BLaER1 (cell line): ENCODE measurements around the gene MFSD2B.
"Not testable (repeated sequence)": the region's sequence is repeated elsewhere in the genome, so short reads cannot be mapped to it uniquely, and the experiment has no call there.

ENCODE experiments used
- H3K27ac ChIP-seq: shearing (Covaris generic); formaldehyde crosslinking; 2 replicates; pipeline ENCODE4 v1.8.1; 2022
- H3K27me3 ChIP-seq: shearing (Covaris generic); formaldehyde crosslinking; 2 replicates; pipeline ENCODE4 v1.8.1; 2022
- H3K36me3 ChIP-seq: shearing (Covaris generic); formaldehyde crosslinking; 2 replicates; pipeline ENCODE4 v1.8.1; 2022
- H3K4me1 ChIP-seq: shearing (Covaris generic); formaldehyde crosslinking; 2 replicates; pipeline ENCODE4 v1.8.1; 2022
- H3K4me2 ChIP-seq: shearing (Covaris generic); formaldehyde crosslinking; 2 replicates; pipeline ENCODE4 v1.8.1; 2022
- H3K4me3 ChIP-seq: shearing (Covaris generic); formaldehyde crosslinking; 2 replicates; pipeline ENCODE4 v1.8.1; 2022
- H3K9ac ChIP-seq: shearing (Covaris generic); formaldehyde crosslinking; 2 replicates; pipeline ENCODE4 v1.8.1; 2022
- H3K9me3 ChIP-seq: shearing (Covaris generic); formaldehyde crosslinking; 2 replicates; pipeline ENCODE4 v1.8.1; 2022
- H4K20me1 ChIP-seq: shearing (Covaris generic); formaldehyde crosslinking; 2 replicates; pipeline ENCODE4 v1.8.1; 2022
- Cebpa-rat ChIP-seq: shearing (Covaris generic); IDR thresholded peaks from 2 replicates; pipeline ENCODE4 v1.8.1; 2022

Gene MFSD2B

DNA sequence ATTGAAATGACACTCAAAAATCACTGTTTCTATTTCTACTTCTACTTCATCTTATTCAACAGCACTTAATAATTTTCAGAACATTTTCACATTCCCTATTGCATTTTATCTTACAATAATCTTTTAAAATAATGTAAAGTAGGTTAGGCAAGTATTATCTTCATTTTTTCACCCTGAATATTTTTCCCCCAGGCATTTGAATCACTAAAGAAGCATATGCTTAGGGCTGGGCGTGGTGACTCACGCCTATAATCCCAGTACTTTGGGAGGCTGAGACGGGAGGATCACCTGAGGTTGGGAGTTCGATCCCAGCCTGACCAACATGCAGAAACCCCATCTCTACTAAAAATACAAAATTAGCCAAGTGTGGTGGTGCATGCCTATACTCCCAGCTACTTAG lies 30.6 kb downstream of the MFSD2B start:
- H3K27ac ChIP-seq, result no peak overlapping the region
- no peak overlapping the region for H3K9ac ChIP-seq
- H3K4me3 ChIP-seq, result no peak overlapping the region
- H3K36me3 ChIP-seq, result peaks cover 36% of the 10 kb centered on the region
- H3K4me2 ChIP-seq, result no peak overlapping the region
- no peaks in the 10 kb centered on the region for H3K27me3 ChIP-seq
- peaks cover 8% of the 10 kb centered on the region for H3K4me1 ChIP-seq
- 0 out of 2 replicates have a peak, but pooled peaks cover 16% of the 10 kb centered on the region for H4K20me1 ChIP-seq
- no peak for TF ChIP-seq Cebpa-rat
- H3K9me3 ChIP-seq, result no peaks in the 10 kb centered on the region

DNA sequence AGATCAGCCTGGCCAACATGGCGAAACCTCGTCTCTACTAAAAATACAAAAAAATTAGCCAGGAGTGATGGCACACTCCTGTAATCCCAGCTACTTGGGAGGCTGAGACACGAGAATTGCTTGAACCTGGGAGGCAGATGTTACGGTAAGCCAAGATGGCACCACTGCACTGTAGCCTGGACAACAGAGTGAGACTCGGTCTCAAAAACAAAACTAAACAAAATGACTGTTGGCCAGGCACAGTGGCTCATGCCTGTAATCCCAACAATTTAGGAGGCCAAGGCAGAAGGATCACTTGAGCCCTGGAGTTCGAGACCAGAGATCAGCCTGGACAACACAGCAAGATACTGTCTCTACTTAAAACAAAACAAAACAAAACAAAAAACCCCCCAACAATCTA lies 33.2 kb downstream of the MFSD2B start:
- H4K20me1 ChIP-seq, H3K27ac ChIP-seq, H3K4me3 ChIP-seq, H3K9me3 ChIP-seq, H3K27me3 ChIP-seq, H3K4me2 ChIP-seq, H3K9ac ChIP-seq: not testable (repeated sequence)
- Histone ChIP-seq H3K36me3 (peaks cover 14% of the 10 kb centered on the region), H3K4me1 (peaks cover 25% of the 10 kb centered on the region)

DNA sequence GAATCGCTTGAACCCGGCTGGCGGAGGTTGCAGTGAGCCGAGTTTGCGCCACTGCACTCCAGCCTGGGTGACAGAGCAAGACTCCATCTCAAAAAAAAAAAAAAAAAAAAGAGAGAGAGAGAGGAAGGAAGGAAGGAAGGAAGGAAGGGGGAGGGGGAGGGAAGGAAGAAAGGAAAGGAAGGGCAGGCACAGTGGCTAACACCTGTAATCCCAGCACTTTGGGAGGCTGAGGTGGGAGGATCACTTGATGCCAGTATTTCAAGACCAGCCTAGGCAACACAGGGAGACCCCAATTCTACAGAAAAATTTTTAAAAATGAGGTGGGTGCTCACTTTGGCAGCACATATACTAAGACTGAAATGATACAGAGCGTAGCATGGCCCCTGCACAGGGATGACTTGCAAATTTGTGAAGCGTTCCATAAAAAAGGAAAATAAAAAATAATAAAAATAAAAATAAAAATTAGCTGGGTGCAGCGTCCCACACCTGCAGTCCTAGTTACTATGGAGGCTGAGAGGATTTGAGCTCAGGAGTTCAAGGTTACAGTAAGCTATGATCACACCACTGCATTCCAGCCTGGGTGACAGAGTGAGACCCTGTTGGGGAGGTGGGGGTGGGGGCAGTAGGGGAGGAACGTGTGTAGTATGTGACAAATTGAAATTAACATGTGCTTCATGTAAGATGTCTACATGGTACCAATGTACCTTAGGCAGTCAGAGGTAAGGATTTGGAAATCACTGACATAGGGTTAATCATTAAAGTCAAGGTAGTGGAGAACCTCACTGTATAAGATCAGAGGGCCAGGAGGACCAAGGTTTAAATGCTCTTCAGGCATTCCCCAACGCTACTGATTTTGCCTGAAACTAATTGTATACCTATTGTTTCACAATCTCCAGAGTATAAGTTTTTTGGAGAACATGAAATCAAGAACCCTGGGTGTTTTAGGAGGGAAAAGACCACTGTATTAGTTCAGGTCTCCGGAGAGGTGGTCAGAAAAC lies 35.9 kb downstream of the MFSD2B start:
- Histone ChIP-seq H3K9ac (peak overlapping the region; percentile 86; the same call in 1 of the 2 replicates), H3K36me3 (no peaks in the 10 kb centered on the region), H3K4me1 (peaks cover 37% of the 10 kb centered on the region), H4K20me1 (peaks cover 10% of the 10 kb centered on the region; the same call in 1 of the 2 replicates), H3K4me3 (peak overlapping the region; percentile 86), H3K27ac (no peak overlapping the region), H3K4me2 (peak overlapping the region; percentile 82), H3K9me3 (no peaks in the 10 kb centered on the region), H3K27me3 (peaks cover 33% of the 10 kb centered on the region)
- no peak for TF ChIP-seq Cebpa-rat

DNA sequence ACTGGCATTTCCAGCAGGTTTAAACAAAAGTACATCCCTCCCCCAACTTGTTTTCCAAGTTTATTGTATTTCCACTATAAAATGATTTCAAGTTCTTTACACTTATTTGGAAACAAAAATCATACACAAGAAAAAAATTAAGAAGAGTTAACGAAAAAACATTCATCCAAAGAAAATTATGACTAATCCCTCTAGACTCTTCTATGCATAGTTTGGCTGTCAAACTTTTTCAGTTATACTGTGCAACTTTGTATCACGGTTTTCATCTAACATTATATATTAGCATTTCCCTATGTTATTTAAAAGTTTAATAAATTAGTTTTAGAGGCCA lies 36.7 kb downstream of the MFSD2B start:
- Histone ChIP-seq H3K9me3 (no peaks in the 10 kb centered on the region), H3K9ac (peak overlapping the region; percentile 86), H3K27me3 (peaks cover 40% of the 10 kb centered on the region), H3K4me3 (peak overlapping the region; percentile 86), H3K36me3 (no peaks in the 10 kb centered on the region), H4K20me1 (peaks cover 10% of the 10 kb centered on the region; the same call in 1 of the 2 replicates), H3K4me1 (peaks cover 37% of the 10 kb centered on the region), H3K27ac (peak overlapping the region; percentile 73; the same call in 1 of the 2 replicates), H3K4me2 (peak overlapping the region; percentile 82)
- no peak for TF ChIP-seq Cebpa-rat

DNA sequence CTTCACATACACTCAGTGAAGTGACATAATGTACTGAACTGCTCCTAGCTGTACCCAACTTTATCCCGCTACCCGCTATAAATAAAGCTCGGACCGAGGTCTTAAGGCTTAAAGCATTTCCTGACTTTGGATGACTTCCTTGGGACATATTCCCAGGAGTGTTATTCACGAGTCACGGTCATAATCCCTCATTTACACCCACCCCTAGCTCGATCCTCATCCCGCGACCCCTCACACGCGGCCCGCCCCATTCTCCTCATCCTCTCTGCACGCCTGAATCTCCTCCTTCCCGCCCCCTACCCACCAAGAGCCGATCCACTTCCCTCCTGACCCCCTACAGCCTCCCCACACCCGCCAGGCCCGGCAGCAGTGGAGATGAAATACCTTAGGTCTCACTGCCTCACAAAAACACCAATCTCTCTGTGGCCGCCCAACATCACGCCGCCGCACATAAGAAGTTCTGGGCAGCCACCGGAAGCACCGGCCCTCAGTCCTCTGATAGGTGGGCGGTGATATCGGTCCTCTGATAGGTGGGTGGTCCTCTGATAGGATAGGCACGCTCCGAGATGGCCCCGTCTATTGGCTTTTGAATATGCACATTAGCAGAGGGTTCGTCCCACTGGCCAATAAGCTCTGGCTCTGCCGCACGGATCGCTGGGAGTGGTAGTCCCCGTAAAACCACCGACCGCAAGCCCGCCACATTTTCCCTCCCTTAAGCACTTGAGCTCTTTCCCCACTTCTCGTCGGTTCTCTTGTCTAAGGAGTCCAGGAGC lies 37.2 kb downstream of the MFSD2B start, which contains the start of gene WDCP:
Gene WDCP (minus strand): TSS at position 462 of the 773 bp plus-strand sequence. CDS start 7,897 bp downstream, outside the sequence.
- Histone ChIP-seq H3K36me3 (no peaks in the 10 kb centered on the region), H3K27ac (peak within 1 kb of the TSS; percentile 73), H4K20me1 (peaks cover 10% of the 10 kb centered on the region; the same call in 1 of the 2 replicates), H3K4me1 (peaks cover 37% of the 10 kb centered on the region), H3K4me3 (peak within 1 kb of the TSS; percentile 86), H3K9me3 (no peaks in the 10 kb centered on the region), H3K9ac (peak within 1 kb of the TSS; percentile 86), H3K4me2 (peak within 1 kb of the TSS; percentile 82), H3K27me3 (peaks cover 46% of the 10 kb centered on the region)
- no peak for TF ChIP-seq Cebpa-rat

DNA sequence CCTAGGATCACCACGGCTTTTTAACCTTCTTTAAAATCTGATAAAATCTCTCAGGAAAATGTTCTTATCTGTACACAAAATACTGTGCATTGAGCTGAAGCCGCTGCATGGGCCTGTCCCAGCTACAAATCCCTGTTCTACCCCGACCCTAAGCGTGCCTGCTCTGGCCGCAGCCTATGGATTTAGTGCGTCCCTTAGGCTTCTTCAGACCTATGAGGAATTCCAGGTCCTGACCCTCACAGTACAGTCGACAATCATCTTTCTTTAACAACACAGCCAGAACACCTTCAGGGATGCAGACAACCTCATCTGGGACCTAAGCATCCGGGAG lies 37.8 kb downstream of the MFSD2B start:
- H4K20me1 ChIP-seq, result peaks cover 10% of the 10 kb centered on the region; the same call in 1 of the 2 replicates
- H3K36me3 ChIP-seq, result no peaks in the 10 kb centered on the region
- no peak overlapping the region; the same call in 1 of the 2 replicates for H3K4me3 ChIP-seq
- peaks cover 51% of the 10 kb centered on the region for H3K27me3 ChIP-seq
- TF ChIP-seq Cebpa-rat, result no peak
- peak overlapping the region; percentile 71 for H3K4me2 ChIP-seq
- H3K4me1 ChIP-seq, result peaks cover 37% of the 10 kb centered on the region
- no peaks in the 10 kb centered on the region for H3K9me3 ChIP-seq
- H3K9ac ChIP-seq, result no peak overlapping the region
- no peak overlapping the region for H3K27ac ChIP-seq

DNA sequence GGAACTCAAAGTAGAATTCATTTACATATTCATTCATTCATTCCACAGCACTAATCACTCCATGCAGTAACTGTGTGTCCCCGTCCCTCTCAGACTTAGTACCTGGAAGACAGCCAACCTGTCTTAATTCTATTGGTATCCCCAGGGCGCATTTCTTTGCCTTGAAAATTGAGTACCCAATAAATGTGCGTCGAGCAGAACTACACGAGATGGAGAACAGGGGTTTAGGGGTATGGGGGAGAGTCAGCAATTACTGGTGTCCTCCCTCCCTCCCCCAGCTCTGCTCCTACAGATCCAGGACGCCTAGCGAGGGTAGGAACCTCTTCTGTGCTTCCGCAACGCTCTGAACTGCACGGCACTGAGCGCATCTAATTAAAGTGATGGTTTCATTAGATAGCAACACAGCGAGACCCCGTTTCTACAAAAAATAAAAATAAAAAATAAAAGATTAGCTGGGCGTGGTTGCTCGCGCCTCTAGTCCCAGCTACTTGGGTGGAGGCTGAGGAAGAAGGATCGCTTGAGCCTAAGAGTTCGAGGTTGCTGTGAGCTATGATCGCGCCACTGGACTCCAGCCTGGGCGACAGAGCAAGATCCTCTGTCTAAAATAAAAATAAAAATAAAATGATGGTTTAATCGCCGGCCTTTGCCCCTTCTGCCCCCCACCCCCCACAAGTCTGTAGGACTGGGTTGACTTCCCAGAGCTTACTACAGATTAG lies 39.0 kb downstream of the MFSD2B start:
- peak overlapping the region; percentile 90 for H3K4me2 ChIP-seq
- H3K9me3 ChIP-seq, result no peaks in the 10 kb centered on the region
- no peak for TF ChIP-seq Cebpa-rat
- no peak overlapping the region for H3K27ac ChIP-seq
- peaks cover 54% of the 10 kb centered on the region for H3K27me3 ChIP-seq
- no peaks in the 10 kb centered on the region for H3K36me3 ChIP-seq
- H3K4me1 ChIP-seq, result peaks cover 37% of the 10 kb centered on the region
- peak overlapping the region; percentile 70 for H3K4me3 ChIP-seq
- peaks cover 10% of the 10 kb centered on the region; the same call in 1 of the 2 replicates for H4K20me1 ChIP-seq
- H3K9ac ChIP-seq, result peak overlapping the region; percentile 41

DNA sequence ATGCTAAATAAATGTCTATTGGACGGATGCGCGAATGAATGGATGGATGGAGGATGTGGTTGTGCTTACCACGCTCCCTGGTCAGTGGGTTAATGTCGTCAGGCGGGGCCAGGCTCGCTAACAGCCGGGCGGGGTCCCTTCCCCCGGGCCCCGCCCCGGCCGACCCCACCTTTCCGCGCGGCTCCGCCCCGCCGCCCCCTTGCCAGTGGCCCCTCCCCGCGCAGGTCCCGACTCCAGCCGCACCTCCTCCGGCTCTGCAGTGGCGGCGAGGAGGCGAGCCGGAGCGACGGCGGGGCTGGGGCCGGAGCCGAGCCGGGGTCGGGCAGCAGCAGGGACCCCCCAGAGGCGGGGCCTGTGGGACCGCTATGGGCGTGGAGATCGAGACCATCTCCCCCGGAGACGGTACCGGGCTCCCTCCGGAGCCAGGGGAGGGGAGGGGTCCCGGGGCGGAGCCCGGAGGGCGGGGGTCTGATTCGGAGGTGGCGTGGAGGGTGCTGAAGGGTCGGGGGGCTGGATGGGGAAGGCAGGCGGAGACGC lies 39.7 kb downstream of the MFSD2B start, which contains the start of gene FKBP1B:
Gene FKBP1B (plus strand): TSS at position 257 of the 537 bp plus-strand sequence. CDS start 109 bp downstream, at position 366.
- Histone ChIP-seq H3K4me2 (peak within 1 kb of the TSS; percentile 90), H3K27ac (no peak within 1 kb of the TSS), H3K9me3 (no peaks in the 10 kb centered on the region), H3K4me1 (peaks cover 37% of the 10 kb centered on the region), H3K36me3 (no peaks in the 10 kb centered on the region), H3K27me3 (peaks cover 54% of the 10 kb centered on the region), H3K9ac (peak within 1 kb of the TSS; percentile 41), H4K20me1 (peaks cover 10% of the 10 kb centered on the region; the same call in 1 of the 2 replicates), H3K4me3 (peak within 1 kb of the TSS; percentile 70)
- TF ChIP-seq Cebpa-rat, result no peak
